KMS-11 (cell line): ENCODE results near the gene COA4.

Experiments
- H2AFZ ChIP-seq: fragments of 200-600 bp; sonication (generic); 2 replicates; pipeline ENCODE4 v1.6.1; 2016; ENCODE audit warnings: antibody characterized with exemption, mixed run types, low read depth
- H3K27ac ChIP-seq: fragments of 200-600 bp; sonication (generic); 2 replicates; pipeline ENCODE4 v1.6.1; 2016; ENCODE audit warnings: mild to moderate bottlenecking, mixed run types
- H3K27me3 ChIP-seq: fragments of 200-600 bp; sonication (generic); 2 replicates; pipeline ENCODE4 v1.6.1; 2017; ENCODE audit warnings: mild to moderate bottlenecking, low read depth, mixed run types, moderate library complexity; ENCODE audit not compliant: insufficient read depth
- H3K36me3 ChIP-seq: fragments of 200-600 bp; sonication (generic); 2 replicates; pipeline ENCODE4 v1.6.1; 2017; ENCODE audit warnings: mild to moderate bottlenecking, mixed run types; ENCODE audit not compliant: insufficient read depth
- H3K4me1 ChIP-seq: fragments of 200-600 bp; sonication (generic); 2 replicates; pipeline ENCODE4 v1.6.1; 2016; ENCODE audit warnings: mild to moderate bottlenecking, low read depth, mixed run types; ENCODE audit not compliant: poor library complexity, severe bottlenecking
- H3K4me2 ChIP-seq: fragments of 200-600 bp; sonication (generic); 2 replicates; pipeline ENCODE4 v1.7.0; 2016; ENCODE audit warnings: mild to moderate bottlenecking, mixed run types
- H3K4me3 ChIP-seq: fragments of 200-600 bp; sonication (generic); IDR thresholded peaks from 2 replicates; pipeline ENCODE4 v1.6.1; 2017; ENCODE audit warnings: low read depth, low read length, mixed read lengths; ENCODE audit not compliant: insufficient read depth
- H3K79me2 ChIP-seq: fragments of 200-600 bp; sonication (generic); 2 replicates; pipeline ENCODE4 v1.6.1; 2016; ENCODE audit warnings: low read depth, mixed run types; ENCODE audit not compliant: insufficient read depth
- H3K9ac ChIP-seq: fragments of 200-600 bp; sonication (generic); 2 replicates; pipeline ENCODE4 v1.6.1; 2016; ENCODE audit warnings: mild to moderate bottlenecking, mixed run types
- H4K20me1 ChIP-seq: fragments of 200-600 bp; sonication (generic); 2 replicates; pipeline ENCODE4 v1.6.1; 2016; ENCODE audit warnings: mild to moderate bottlenecking, mixed run types; ENCODE audit not compliant: insufficient read depth
- TF ChIP-seq, protein P1 (sequence below): fragments of 200-600 bp; sonication (generic); conservative IDR thresholded peaks from 2 replicates; pipeline ENCODE4 v1.6.1; 2017; ENCODE audit warnings: low read depth, mild to moderate bottlenecking, antibody characterized with exemption, low read length, moderate library complexity, mixed read lengths

The COA4 gene

DNA sequence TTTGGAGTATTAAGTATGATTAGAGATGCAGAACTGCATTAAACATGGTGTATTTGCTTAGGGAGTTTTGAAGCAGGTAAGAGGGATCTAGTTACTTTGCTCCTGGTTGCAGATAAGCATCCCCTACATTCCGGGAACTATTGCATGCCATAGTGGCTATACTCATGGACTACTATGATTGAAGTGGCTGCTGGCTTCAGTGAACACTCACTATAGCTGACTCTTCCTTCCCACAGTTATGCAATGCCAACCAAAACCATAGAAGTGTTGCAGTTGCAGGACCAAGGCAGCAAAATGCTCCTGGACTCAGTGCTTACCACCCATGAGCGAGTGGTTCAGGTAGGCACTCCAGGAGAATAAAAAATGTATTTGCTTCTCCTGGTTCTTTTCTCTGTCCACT, 17.0 kb downstream of the COA4 start:
- Histone ChIP-seq H4K20me1 (no peaks in the 10 kb centered on the region), H3K4me1 (peaks cover 19% of the 10 kb centered on the region), H3K36me3 (no peaks in the 10 kb centered on the region), H3K4me2 (no peak overlapping the region), H3K27me3 (no peaks in the 10 kb centered on the region), H3K9ac (no peak overlapping the region), H3K4me3 (no peak overlapping the region), H3K27ac (no peak overlapping the region), H3K79me2 (no peaks in the 10 kb centered on the region), H2AFZ (no peak overlapping the region)
- TF ChIP-seq, protein P1, sequence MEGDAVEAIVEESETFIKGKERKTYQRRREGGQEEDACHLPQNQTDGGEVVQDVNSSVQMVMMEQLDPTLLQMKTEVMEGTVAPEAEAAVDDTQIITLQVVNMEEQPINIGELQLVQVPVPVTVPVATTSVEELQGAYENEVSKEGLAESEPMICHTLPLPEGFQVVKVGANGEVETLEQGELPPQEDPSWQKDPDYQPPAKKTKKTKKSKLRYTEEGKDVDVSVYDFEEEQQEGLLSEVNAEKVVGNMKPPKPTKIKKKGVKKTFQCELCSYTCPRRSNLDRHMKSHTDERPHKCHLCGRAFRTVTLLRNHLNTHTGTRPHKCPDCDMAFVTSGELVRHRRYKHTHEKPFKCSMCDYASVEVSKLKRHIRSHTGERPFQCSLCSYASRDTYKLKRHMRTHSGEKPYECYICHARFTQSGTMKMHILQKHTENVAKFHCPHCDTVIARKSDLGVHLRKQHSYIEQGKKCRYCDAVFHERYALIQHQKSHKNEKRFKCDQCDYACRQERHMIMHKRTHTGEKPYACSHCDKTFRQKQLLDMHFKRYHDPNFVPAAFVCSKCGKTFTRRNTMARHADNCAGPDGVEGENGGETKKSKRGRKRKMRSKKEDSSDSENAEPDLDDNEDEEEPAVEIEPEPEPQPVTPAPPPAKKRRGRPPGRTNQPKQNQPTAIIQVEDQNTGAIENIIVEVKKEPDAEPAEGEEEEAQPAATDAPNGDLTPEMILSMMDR, result no peak

DNA sequence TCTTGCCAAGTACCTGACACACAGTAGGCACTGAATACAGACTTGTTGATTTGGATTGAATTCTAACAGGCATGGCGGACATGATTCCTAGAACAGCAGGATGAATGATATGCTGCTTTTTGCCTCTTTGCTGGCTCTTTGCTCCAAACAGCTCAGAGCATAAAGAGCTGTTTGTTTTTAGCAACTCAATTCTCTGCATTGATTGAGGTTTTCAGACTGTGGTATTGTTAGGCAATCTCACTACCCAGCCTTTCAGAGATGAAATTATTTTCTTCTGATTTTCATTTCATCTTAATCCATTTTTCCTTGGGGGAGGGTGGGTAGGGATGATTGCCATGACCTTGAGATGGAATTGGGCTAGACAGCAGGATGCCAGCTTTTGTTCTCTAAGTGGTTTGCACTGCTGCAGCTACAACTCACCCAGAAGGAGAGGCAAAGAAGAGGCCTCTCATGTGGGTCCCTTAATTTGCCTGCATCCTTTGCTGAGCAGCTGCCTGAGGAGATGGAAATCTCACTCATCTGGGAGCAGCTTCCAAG, 20.5 kb downstream of the COA4 start:
- Histone ChIP-seq H3K36me3 (no peaks in the 10 kb centered on the region), H4K20me1 (no peaks in the 10 kb centered on the region), H3K4me1 (no peaks in the 10 kb centered on the region), H3K79me2 (no peaks in the 10 kb centered on the region), H3K9ac (no peak overlapping the region), H3K27ac (no peak overlapping the region), H2AFZ (no peak overlapping the region), H3K4me2 (no peak overlapping the region), H3K4me3 (no peak overlapping the region), H3K27me3 (no peaks in the 10 kb centered on the region)
- TF ChIP-seq, protein P1, result no peak

DNA sequence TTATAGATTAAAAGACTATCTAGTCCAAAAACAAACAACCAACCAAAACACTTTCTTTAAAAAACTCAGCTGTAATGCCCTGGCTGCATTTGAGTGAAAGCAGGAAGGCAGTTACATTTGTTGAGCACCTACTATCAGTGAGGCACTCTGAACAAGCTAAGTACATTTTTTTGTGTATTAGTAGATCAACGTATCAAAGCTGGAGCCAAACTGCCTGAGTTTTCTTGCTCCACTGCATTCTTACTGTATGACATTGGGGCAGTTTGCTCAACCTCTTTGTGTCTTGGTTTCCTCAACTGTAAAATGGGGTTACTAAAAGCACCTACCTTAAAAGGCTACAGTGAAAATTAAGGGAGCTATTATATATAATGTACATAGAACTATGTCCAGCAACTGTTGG, 22.0 kb downstream of the COA4 start:
- no peaks in the 10 kb centered on the region for H3K79me2 ChIP-seq
- H3K36me3 ChIP-seq, result no peaks in the 10 kb centered on the region
- no peaks in the 10 kb centered on the region for H3K27me3 ChIP-seq
- TF ChIP-seq, protein P1, result no peak
- no peak overlapping the region for H3K4me2 ChIP-seq
- no peaks in the 10 kb centered on the region for H3K4me1 ChIP-seq
- H4K20me1 ChIP-seq, result no peaks in the 10 kb centered on the region
- no peak overlapping the region for H3K9ac ChIP-seq
- no peak overlapping the region for H3K4me3 ChIP-seq
- no peak overlapping the region for H3K27ac ChIP-seq
- H2AFZ ChIP-seq, result no peak overlapping the region

DNA sequence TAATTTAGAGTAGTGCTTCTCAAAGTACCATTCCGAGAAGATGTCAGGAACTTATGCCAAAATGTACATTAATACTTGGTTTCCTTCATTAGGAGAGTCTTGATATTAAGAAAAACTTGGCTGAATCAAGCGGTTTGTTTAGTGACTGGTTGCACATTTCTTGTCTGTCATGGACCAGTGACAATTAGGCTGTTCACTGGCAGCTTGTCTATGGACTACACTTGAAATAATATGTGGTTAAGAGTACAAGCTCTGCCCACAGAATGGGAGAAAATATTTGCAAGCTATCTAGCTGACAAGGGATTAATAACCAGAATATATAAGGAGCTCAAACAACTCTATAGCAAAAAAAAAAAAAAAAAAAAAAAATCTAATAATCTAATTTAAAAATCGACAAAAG, 24.6 kb downstream of the COA4 start:
- Histone ChIP-seq H3K4me3 (no peak overlapping the region), H2AFZ (no peak overlapping the region), H3K27me3 (no peaks in the 10 kb centered on the region), H4K20me1 (no peaks in the 10 kb centered on the region), H3K4me2 (no peak overlapping the region), H3K9ac (no peak overlapping the region), H3K27ac (no peak overlapping the region), H3K4me1 (peaks cover 7% of the 10 kb centered on the region), H3K79me2 (no peaks in the 10 kb centered on the region), H3K36me3 (no peaks in the 10 kb centered on the region)
- TF ChIP-seq, protein P1, result no peak
